CD4-positive, alpha-beta T cell treated with Interleukin-15 for 4 hours (primary cell): ENCODE results near the gene P4HA2.

Source experiments
- DNase-seq: peaks from one replicate; pipeline ENCODE4 v3.0.0-alpha.2; 2020; ENCODE audit warnings: low spot score

Gene P4HA2

DNA sequence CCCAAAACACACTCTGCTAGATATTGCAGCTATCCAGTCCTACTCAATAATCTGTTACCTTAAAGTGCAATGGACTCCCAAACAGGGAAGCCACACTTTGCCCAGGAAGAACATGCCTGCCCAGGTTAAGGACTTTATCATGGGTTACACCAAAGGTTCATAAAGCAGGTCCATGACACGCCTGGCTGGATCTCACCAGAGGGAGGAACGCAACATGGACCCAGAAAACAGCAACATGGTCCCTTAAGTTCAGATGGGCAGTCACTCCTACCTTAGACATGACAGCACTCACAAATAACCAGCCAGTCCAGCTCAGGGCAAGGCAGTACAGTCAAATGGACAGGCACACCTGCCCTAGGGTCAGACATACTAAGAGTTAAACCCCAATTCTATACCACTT, 3.8 kb downstream of the P4HA2 start:
- DNase-seq, result no peak

DNA sequence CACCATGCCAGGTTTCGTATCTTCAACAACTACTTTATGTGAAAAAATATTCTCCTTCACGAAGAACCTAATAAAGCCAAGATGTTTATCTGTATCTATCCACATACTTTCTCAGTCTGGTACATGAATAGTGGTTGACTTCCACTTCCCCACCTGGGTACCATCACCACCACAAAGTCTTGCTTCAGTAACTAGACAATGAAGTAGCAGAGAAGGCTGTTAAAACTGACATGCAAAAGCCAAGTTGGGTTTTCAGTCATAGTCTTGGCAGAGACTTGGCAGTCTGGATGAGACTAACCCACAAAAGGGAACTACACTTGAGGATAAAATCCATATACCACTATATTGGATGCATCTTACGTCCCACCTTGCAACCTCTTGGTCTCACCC, 5.0 kb downstream of the P4HA2 start:
- DNase-seq, result no peak

GRCh38 chr5:132221781-132222648, 5.6 kb downstream of the P4HA2 start:
- DNase-seq, result no peak

DNA sequence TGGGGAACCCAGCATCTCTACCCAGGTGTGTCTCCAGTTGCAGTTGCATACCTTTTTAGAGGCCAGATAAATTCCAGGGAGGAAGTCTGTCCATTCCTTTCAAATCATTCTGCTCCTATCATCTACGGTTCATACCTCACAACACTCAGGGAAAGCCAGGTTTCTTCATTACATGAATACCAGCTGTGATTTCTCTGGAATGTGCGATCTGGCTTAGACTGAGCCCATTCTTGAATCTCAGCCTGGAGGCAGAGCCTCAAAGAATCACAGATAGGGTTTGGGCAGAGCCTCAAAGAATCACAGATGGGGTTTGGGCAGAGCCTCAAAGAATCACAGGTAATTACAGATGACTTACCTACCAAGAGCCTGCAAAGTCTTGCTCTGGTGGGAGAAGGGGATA, 7.2 kb downstream of the P4HA2 start:
- no peak for DNase-seq

DNA sequence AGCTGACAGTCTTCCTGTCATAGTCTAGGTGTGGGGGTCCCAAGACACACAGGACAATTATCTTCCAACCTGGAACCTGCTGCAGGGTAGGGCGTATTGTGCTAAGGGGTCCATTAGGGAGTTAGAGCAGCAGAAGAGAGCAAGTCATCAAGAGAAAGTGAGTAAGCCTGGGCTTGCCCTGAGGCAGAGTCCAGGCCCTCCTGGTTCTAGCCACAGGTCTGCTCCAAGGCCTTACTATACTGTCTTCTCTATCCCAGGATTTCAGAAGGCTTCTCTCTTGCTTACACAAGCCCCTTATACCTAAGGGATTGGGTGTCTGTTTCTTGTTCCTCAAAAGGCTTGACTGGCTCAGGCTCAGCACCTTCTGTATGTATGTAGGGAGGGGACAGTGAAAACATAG, 7.7 kb downstream of the P4HA2 start:
- DNase-seq, result no peak

DNA sequence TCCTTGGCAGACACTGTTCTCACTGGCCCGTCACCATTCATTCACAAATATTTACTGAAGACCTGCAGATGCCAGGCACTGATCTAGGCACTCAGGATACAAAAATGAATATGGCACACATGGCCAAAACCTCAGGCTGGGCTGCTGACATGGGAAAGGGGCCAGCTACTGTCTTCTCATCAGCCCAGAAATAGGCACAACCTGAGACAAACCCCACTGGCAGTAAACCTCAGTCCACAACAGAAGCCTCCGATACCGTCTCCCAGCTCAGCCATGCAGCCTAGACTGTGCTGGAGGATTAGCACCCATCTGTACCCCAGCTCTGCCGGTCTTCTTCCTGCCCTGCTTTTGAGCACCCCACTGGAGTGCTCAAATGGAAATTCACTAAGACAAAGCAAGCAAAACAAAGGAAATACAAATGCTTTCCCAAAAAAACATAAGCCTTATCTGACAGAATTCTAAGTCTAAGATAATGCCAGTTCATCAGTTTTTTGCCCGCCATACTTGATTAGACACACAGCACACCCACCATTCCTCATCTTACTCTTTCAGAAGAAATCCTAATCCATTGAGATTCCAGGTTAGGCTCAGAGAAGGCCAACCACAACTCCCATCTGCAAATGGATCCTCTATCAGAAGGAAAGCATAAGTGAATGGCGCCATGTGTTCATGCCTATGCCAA, 8.2 kb downstream of the P4HA2 start:
- no peak for DNase-seq

DNA sequence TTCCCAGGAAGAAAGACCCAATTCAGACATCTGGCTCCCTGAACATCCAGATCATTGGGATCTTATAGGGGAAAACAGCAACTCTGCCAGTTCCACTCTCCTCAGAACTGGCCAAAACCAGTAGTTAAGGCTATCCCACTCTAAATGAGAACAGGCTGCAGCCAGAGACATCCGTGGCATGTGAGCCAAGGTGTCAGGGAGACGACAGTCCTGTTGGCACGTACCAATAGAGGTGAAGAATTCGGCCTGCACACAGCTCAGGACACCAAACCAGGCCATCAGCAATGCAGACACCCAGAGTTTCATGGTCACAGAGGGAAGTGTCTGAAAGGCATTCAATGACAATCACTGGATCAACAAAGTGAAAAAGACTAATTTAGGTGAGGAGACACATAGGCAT, 9.3 kb downstream of the P4HA2 start:
- no peak for DNase-seq

- no peak for DNase-seq
Observed at GRCh38 chr5:132215329-132215728, 12.3 kb downstream of the P4HA2 start.

- DNase-seq, result no peak
Observed at GRCh38 chr5:132214491-132214890, 13.2 kb downstream of the P4HA2 start.

GRCh38 chr5:132213666-132214065, 14.0 kb downstream of the P4HA2 start:
- DNase-seq, result no peak

DNA sequence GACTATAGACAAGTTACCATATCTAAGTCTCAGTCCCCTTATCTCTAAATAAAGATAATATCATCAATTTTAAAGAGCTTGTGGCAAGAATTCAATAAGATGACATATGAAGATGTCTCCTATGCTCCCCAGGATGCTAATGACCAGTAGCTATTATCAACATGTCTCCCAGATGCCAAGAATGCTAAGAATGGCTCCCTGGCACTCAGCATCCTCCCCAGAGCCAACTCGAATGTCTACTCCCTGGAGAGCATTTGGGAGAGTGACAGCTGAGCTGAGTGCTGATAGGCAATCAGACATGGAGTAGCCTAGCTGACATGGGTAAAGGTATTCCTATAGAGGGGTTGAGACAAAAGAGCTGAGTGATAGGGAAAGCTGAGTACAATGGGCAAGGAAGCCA, 15.9 kb downstream of the P4HA2 start:
- no peak for DNase-seq

- no peak for DNase-seq
Observed at GRCh38 chr5:132210944-132211343, 16.7 kb downstream of the P4HA2 start.

GRCh38 chr5:132209901-132210545, 17.6 kb downstream of the P4HA2 start:
- DNase-seq, result no peak

- no peak for DNase-seq
Observed at GRCh38 chr5:132209131-132209530, 18.5 kb downstream of the P4HA2 start.

GRCh38 chr5:132207778-132208177, 19.9 kb downstream of the P4HA2 start:
- no peak for DNase-seq

GRCh38 chr5:132206782-132207181, 20.9 kb downstream of the P4HA2 start:
- DNase-seq, result no peak

GRCh38 chr5:132205385-132206125, 22.1 kb downstream of the P4HA2 start:
- DNase-seq, result no peak

DNA sequence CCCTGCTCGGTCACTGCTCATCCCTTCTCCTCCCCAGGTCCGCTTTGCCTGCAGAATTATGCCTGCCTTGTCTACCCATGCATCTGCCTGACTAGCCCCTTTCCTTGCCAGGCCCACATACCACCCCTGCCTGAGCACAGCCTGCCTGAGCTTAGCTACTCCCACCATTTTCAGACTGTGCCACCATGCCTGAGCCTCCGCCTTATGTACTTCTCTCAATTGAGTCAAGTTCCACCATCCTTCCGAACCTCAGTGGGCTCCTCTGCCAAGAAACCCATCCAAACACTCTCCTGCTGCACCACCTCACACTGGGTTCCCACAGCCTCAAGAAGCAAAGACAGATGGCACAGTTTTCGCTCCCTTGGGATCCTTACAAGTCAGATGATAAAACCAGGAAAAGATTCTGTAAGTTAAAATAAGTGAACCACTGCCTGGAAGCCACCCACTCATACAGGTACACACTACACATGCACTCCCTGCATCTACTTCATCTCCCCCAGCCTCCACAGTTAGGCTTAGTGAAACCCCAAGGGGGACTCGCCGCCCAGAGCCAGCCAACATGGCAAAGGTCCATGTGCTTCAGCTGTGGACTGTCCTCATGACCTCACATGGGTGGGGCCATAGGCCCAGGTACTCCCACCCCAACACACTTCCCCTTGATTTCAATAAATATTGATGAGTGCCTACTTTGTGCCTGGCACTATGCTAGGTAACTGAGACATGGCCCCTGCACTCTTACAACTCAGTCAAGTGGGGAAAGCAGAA, 23.1 kb downstream of the P4HA2 start:
- DNase-seq, result no peak

DNA sequence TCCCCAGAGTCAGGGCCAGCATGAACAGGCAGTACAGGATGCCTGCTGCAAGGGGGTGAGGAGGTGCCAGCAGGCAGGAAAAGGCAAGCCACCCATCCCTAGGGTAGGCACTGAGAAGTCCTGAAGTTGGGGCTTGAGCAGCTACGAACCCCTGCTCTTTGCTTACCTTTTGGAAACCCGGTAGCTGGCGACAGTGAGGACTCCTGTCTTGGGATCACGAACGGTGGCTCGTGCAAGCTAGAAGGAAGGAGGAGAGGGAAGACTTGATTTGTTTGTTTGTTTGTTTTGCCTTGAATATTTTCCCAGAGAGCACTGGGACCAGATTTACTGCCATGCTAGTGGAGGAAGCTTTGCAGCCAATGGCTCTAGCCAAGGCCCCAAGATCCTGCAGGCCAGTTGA, 23.7 kb downstream of the P4HA2 start:
- no peak for DNase-seq

- DNase-seq, result no peak
Observed at GRCh38 chr5:132203464-132203818, 24.2 kb downstream of the P4HA2 start.

DNA sequence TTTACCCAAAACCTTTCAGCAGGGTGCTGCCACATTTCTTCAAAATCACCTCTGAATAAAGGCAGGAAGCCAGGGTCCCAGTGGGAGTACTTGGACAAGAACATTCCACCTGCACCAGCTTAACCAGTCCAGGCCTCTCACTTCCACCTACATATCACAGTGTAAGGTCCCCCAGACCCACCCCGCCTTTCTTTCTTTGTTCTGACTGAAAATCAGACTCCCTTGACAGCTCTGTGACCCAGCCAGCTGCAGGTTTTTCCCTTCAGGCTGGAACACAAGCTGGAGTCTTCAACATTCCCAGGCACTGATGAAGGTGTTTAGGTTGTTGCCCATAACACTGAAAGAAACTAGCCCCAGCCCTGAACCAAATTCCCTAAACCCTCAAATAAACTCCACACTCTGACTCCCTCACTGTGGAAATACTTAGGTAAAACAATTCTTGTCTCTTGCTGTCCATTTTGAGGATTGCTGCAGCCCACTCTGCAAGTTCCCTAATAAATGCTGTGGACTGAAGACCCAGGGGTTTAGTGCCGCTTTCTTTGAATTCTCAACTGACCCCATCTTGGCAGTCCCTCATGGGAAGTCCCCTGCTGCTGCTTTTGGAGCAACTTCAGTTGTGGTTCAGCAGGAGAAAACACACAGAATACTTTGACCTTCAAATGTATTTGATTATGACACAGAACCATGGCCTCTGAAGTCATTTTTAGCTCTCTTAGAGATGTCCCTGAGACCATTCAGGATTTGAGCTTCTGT, 24.8 kb downstream of the P4HA2 start:
- DNase-seq, result no peak
